ENCODE measurements around the gene RNF214.
"Not testable (repeated sequence)": the region's sequence is repeated elsewhere in the genome, so short reads cannot be mapped to it uniquely, and the experiment has no call there.

RNF214 gene

DNA sequence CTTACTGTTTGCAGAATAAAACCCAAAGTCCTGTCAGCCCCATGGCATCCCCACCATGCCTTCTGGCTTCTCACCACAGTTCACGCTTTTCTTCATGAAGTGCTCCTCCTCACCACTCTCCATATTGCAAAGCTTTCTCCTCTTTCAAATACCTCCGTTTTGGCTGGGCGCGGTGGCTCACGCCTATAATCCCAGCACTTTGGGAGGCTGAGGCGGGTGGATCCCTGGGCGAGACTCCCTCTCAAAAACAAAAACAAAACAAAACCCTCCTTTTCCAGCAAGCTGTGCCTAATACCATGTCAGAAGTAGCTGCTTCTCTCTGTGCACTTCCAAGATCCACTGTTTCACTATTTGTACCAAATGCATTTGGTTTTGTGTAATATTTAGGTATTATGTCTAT lies 76.8 kb downstream of the RNF214 start:
- Histone ChIP-seq H3K36me3 (ENCODE audit: insufficient read depth, low read length) (no peaks in the 10 kb centered on the region), H3K9me3 (ENCODE audit: control insufficient read depth, insufficient read depth, low read length) (no peaks in the 10 kb centered on the region), H3K4me1 (ENCODE audit: insufficient read depth, low read length) (peaks cover 9% of the 10 kb centered on the region), H3K9ac (ENCODE audit: low read depth, low read length) (no peak overlapping the region)

GRCh38 chr11:117313091-117313490 lies 80.6 kb downstream of the RNF214 start:
- H3K9ac ChIP-seq (ENCODE audit: low read depth, low read length): no peak overlapping the region
- no peaks in the 10 kb centered on the region for H3K4me1 ChIP-seq (ENCODE audit: insufficient read depth, low read length)
- no peaks in the 10 kb centered on the region for H3K9me3 ChIP-seq (ENCODE audit: control insufficient read depth, insufficient read depth, low read length)

DNA sequence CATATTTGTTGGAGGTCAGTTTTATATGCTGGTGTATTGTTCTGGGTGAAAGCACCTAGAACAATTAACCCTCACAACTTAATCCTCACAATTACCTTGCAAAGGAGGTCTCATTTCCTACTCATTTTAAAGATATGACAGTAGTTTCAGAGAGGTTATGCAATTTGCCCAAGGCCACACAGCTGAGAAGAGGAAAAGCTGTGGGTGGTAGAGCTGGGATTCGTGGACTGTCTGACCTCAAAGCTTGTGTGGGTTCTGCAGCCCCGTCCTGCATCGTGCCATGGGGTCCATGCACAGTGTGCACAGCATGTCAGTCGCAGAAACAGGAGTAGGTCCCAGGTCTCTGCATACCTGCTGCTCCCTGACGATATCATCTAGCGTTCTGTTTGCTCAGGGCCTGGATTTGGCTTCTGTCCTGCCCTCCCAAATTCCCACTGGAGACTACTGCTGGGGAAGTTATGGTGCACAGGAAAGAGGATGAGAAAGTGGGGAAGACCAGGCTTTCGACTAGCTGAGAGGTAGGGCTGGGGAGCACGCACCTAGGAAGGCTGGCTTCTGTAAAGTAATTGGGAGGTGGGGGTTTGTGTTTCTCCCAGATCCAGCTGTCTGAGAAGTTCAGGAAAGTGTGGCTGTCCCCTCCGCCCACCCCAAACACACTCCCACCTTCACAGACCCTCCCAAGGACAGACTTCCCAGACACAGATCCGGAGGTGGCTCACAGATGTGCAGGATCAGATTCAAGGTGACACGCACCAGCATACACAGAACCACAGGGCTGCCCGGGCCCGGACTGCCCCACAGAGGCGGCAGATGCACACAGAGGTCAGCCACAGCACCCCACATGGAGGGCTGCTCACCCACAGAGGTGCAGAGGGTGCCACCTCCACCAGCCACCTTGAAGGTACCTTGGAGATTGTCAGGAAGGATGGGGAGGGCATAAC lies 81.6 kb downstream of the RNF214 start:
- no peaks in the 10 kb centered on the region for H3K4me1 ChIP-seq (ENCODE audit: insufficient read depth, low read length)
- no peaks in the 10 kb centered on the region for H3K36me3 ChIP-seq (ENCODE audit: insufficient read depth, low read length)
- H3K9me3 ChIP-seq (ENCODE audit: control insufficient read depth, insufficient read depth, low read length): no peaks in the 10 kb centered on the region
- peak overlapping the region; percentile 84; the same call in 1 of the 2 replicates for H3K9ac ChIP-seq (ENCODE audit: low read depth, low read length)

More at GRCh38 chr11:117313091-117313490, 80.6 kb downstream of the RNF214 start:
- H3K36me3 ChIP-seq (ENCODE audit: insufficient read depth, low read length): no peaks in the 10 kb centered on the region

DNA sequence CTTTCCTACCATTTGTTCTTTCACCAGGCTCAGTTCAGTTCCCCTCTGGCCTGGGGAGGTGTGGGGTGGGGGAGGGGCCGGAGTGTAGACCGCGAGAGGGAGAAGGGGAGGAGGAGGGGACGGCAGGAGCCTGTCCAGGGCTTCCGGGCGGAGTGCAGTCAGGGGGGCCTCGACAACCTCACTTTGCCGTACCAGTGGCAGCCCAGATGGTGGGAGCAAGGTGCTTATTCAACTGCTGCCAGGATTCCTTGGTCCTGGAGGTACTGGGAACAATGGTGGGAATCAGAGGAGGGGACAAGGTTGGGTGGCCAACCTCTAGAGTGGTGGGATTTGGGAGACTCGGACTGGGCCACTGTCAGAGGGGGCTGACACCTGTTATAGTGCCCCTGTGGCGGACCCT lies 82.4 kb downstream of the RNF214 start:
- no peaks in the 10 kb centered on the region for H3K4me1 ChIP-seq (ENCODE audit: insufficient read depth, low read length)
- H3K9me3 ChIP-seq (ENCODE audit: control insufficient read depth, insufficient read depth, low read length): no peaks in the 10 kb centered on the region
- H3K36me3 ChIP-seq (ENCODE audit: insufficient read depth, low read length): no peaks in the 10 kb centered on the region
- H3K9ac ChIP-seq (ENCODE audit: low read depth, low read length): peak overlapping the region; percentile 84; the same call in 1 of the 2 replicates

- Histone ChIP-seq H3K36me3 (ENCODE audit: insufficient read depth, low read length) (no peaks in the 10 kb centered on the region), H3K9me3 (ENCODE audit: control insufficient read depth, insufficient read depth, low read length) (no peaks in the 10 kb centered on the region), H3K4me1 (ENCODE audit: insufficient read depth, low read length) (no peaks in the 10 kb centered on the region), H3K9ac (ENCODE audit: low read depth, low read length) (peak overlapping the region; percentile 84; the same call in 1 of the 2 replicates)
Measured at GRCh38 chr11:117315285-117316196, 83.1 kb downstream of the RNF214 start.

DNA sequence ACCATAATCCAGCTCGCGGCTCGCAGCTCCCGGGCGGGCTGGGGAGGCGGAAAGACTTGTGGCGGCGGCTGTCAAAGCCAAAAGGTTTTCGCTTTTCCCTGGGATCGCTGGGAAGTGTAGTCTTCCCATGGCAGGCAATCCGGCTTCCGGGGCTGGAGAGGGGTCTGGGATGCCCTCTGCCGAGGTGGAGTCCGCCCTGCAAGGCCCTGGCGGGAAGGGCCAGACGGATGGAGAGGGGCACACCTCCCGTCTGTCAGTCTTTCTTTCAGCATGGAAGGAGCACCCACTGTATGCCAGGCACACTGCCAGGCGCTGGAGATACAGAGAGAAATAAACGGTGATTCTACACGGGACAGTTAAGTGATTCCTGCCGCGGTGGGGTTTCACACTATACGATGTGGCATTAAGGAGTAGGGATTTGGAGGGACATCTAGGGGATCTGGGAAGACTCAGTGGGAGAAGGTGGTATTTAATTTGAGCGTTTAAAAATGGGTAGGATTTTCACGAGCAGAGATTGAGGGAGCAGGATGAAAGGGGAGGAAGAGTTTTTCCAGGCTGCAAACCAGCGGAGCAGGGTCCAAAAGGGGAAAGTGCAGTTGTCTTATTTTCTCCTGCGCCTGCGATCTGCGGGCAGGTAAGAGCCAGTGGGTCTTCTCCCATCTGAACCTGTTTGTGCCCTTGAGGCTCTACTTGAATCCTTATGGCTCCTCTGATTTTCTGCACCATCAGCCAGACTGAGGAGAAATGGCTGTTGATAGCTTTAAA lies 83.9 kb downstream of the RNF214 start, which contains the start of gene BACE1:
Gene BACE1 (minus strand): TSS at position 60 of the 765 bp plus-strand sequence. CDS start 461 bp downstream, outside the sequence.
- H3K36me3 ChIP-seq (ENCODE audit: insufficient read depth, low read length): no peaks in the 10 kb centered on the region
- no peaks in the 10 kb centered on the region for H3K4me1 ChIP-seq (ENCODE audit: insufficient read depth, low read length)
- peak within 1 kb of the TSS; percentile 84; the same call in 1 of the 2 replicates for H3K9ac ChIP-seq (ENCODE audit: low read depth, low read length)
- no peaks in the 10 kb centered on the region for H3K9me3 ChIP-seq (ENCODE audit: control insufficient read depth, insufficient read depth, low read length)

DNA sequence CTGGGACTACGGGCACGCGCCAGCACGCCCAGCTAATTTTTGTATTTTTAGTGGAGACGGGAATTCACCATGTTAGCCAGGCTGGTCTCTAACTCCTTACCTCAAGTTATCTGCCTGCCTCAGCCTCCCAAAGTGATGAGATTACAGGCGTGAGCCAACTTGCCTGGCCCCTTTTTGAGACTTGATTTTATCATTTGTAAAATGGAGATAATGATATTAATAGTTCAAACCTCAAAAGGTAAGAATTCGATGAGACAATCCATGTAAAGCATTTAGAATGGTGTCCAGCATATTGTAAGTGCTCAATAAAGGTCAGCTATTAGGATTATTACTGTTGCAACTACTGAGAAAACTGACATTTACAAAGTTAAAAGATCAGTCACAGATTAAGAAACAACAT lies 86.3 kb downstream of the RNF214 start:
- no peaks in the 10 kb centered on the region for H3K9me3 ChIP-seq (ENCODE audit: control insufficient read depth, insufficient read depth, low read length)
- H3K4me1 ChIP-seq (ENCODE audit: insufficient read depth, low read length): no peaks in the 10 kb centered on the region
- no peak overlapping the region for H3K9ac ChIP-seq (ENCODE audit: low read depth, low read length)
- no peaks in the 10 kb centered on the region for H3K36me3 ChIP-seq (ENCODE audit: insufficient read depth, low read length)

DNA sequence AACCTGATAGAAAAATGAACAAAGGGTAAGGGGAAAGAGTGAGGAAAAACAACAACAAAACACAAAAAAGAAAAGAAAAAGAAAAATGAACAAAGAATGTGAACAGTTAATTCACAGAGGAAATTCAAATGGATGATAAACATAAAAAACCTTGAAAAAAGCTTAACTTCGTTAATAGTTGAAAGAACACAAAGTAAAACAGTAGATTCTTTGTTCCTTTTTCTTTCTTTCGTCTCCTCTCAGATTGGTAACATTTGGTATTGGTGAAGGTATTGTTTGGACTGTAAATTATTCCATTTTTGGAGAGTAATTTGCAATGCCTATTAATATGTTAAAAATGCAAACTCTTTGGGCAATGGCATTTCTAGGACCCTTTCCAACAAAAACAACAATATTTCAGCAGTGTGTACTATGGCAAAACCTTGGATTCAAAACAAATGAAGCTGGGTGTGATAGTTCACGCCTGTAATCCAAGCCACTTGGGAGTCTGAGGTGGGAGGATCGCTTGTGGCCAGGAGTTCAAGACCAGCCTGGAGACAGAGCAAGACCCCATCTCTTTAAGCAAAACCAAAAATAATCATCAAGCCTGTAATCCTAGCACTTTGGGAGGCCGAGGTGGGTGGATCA lies 86.9 kb downstream of the RNF214 start:
- Histone ChIP-seq H3K4me1 (ENCODE audit: insufficient read depth, low read length) (no peaks in the 10 kb centered on the region), H3K9ac (ENCODE audit: low read depth, low read length) (no peak overlapping the region), H3K36me3 (ENCODE audit: insufficient read depth, low read length) (no peaks in the 10 kb centered on the region), H3K9me3 (ENCODE audit: control insufficient read depth, insufficient read depth, low read length) (no peaks in the 10 kb centered on the region)

GRCh38 chr11:117327255-117327566 lies 94.7 kb downstream of the RNF214 start:
- peak overlapping the region; percentile 77; the same call in 1 of the 2 replicates for H3K9ac ChIP-seq (ENCODE audit: low read depth, low read length)
- H3K9me3 ChIP-seq (ENCODE audit: control insufficient read depth, insufficient read depth, low read length): not testable (repeated sequence)

GRCh38 chr11:117327567-117328374 lies 95.3 kb downstream of the RNF214 start, which contains the start of gene CEP164:
CEP164 (plus strand) TSS chr11:117327854; CDS start chr11:117338587, 10,733 bp downstream.
- no peaks in the 10 kb centered on the region for H3K36me3 ChIP-seq (ENCODE audit: insufficient read depth, low read length)
- peak within 1 kb of the TSS; percentile 77 for H3K9ac ChIP-seq (ENCODE audit: low read depth, low read length)
- peaks cover 3% of the 10 kb centered on the region; the same call in 1 of the 2 replicates for H3K4me1 ChIP-seq (ENCODE audit: insufficient read depth, low read length)
- H3K9me3 ChIP-seq (ENCODE audit: control insufficient read depth, insufficient read depth, low read length): no peaks in the 10 kb centered on the region

More at GRCh38 chr11:117327255-117327566, 94.7 kb downstream of the RNF214 start:
- H3K4me1 ChIP-seq (ENCODE audit: insufficient read depth, low read length); H3K36me3 ChIP-seq (ENCODE audit: insufficient read depth, low read length): not testable (repeated sequence)

- peaks cover 3% of the 10 kb centered on the region; the same call in 1 of the 2 replicates for H3K4me1 ChIP-seq (ENCODE audit: insufficient read depth, low read length)
- H3K36me3 ChIP-seq (ENCODE audit: insufficient read depth, low read length): no peaks in the 10 kb centered on the region
- H3K9ac ChIP-seq (ENCODE audit: low read depth, low read length): peak overlapping the region; percentile 77; the same call in 1 of the 2 replicates
- no peaks in the 10 kb centered on the region for H3K9me3 ChIP-seq (ENCODE audit: control insufficient read depth, insufficient read depth, low read length)
Measured at GRCh38 chr11:117328375-117329010, 96.0 kb downstream of the RNF214 start.

DNA sequence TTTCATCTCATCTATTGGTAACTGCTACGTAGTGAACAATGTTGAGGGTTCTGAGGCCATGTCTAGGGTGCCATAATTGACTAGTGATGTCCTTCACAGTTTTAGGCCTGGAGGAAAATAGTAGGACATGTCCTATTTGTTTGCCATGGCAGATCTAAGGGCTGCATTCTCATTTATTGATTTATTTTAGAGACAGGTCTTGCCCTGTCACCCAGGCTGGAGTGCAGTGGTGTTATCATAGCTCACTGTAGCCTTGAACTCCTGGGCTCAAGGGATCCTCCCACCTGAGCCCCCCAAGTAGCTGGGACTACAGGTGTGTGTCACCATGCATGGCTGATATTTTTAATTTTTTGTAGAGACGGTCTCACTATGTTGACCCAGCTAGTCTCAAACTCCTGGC lies 100.4 kb downstream of the RNF214 start:
- Histone ChIP-seq H3K9me3 (ENCODE audit: control insufficient read depth, insufficient read depth, low read length) (no peaks in the 10 kb centered on the region), H3K4me1 (ENCODE audit: insufficient read depth, low read length) (peaks cover 3% of the 10 kb centered on the region; the same call in 1 of the 2 replicates), H3K9ac (ENCODE audit: low read depth, low read length) (no peak overlapping the region), H3K36me3 (ENCODE audit: insufficient read depth, low read length) (no peaks in the 10 kb centered on the region)

Measured in ES-I3 (cell line).